ENCODE results near the gene CD164L2. TPM values are rescaled to one million over a fixed set of nuclear protein-coding genes. Genes with fewer than 3 reads are reported as not detected.

Gene CD164L2
- total and polyA plus RNA-seq, 2 donors (not counting 1 experiment from before 2014, with no cell fraction given) = not detected

DNA sequence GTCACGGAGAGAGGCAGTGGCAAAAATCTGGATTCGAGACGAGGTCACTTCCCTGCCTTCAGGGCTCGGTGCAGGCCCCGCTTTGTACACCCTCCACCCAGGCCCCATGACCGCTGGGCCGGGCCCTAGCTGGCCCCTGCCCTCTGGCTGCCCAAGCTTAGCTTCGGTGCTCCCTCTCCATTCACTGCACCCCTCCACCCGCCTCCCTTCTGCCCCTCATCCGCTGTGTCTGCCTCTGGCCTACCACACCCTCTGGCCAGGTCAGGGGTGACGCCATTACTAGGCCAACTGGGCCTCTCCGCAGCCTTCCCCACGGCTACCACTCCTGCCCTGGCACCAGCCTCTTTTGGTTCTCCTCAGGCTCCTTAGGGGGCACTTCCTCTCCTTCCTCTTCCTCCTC, 528 bp upstream of the CD164L2 start:
- Histone ChIP-seq H3K36me3 (replicated peaks in 1 of 2; ENCODE audit: control extremely low read depth in 1 of 2, control insufficient read depth in 1 of 2, extremely low read depth in 1 of 2, insufficient read depth in 2 of 2, low read length in 1 of 2) (no peaks in the 10 kb centered on the region), H3K4me2 (replicated peaks; ENCODE audit: low read depth, low read length, poor library complexity, severe bottlenecking) (peak overlapping the region; percentile 42), H3K27ac (ENCODE audit: low read length in 2 of 2) (no peak overlapping the region), H3K9ac (ENCODE audit: low read length) (no peak overlapping the region), H3K4me3 (ENCODE audit: control extremely low read depth in 1 of 5, extremely low read depth in 1 of 5, insufficient read depth in 1 of 5, low read depth in 2 of 5, low read length in 4 of 5) (no peak overlapping the region), H3K9me3 (ENCODE audit: control extremely low read depth in 1 of 3, control insufficient read depth in 2 of 3, insufficient read depth in 1 of 3, low read length in 2 of 3) (peaks cover 0 to 4% (median 0%) of the 10 kb centered on the region in 3 donors), H4K20me1 (ENCODE audit: control insufficient read depth, insufficient read depth, low read length, poor library complexity, severe bottlenecking) (no peaks in the 10 kb centered on the region), H3K27me3 (replicated peaks in 1 of 4; ENCODE audit: control extremely low read depth in 1 of 4, control insufficient read depth in 3 of 4, insufficient read depth in 4 of 4, low read length in 3 of 4) (no peaks in the 10 kb centered on the region), H3K79me2 (ENCODE audit: control insufficient read depth, insufficient read depth, low read length) (no peaks in the 10 kb centered on the region), H3K4me1 (ENCODE audit: control insufficient read depth in 2 of 2, insufficient read depth in 2 of 2, low read length in 2 of 2) (peaks cover 8 to 12% of the 10 kb centered on the region in 2 donors), H2AFZ (ENCODE audit: insufficient read depth, low read depth, low read length, poor library complexity, severe bottlenecking) (no peak overlapping the region)
- ATAC-seq (ENCODE audit: low read depth) (no peak), DNase-seq (no peak)
- 92% methylated on average over 13 of the region's 13 CpGs for WGBS (ENCODE audit: insufficient coverage)
- H3K4me1 Mint-ChIP-seq = peaks cover 12% of the 10 kb centered on the region
- intact Hi-C loops (cut with micrococcal nuclease) = no loop called here
- TF ChIP-seq EZH2 (IDR thresholded peaks at IDR 0.05; ENCODE audit: borderline replicate concordance, insufficient read depth, low read depth, low read length, poor library complexity, severe bottlenecking) = no peak
- TF ChIP-seq, protein P1, sequence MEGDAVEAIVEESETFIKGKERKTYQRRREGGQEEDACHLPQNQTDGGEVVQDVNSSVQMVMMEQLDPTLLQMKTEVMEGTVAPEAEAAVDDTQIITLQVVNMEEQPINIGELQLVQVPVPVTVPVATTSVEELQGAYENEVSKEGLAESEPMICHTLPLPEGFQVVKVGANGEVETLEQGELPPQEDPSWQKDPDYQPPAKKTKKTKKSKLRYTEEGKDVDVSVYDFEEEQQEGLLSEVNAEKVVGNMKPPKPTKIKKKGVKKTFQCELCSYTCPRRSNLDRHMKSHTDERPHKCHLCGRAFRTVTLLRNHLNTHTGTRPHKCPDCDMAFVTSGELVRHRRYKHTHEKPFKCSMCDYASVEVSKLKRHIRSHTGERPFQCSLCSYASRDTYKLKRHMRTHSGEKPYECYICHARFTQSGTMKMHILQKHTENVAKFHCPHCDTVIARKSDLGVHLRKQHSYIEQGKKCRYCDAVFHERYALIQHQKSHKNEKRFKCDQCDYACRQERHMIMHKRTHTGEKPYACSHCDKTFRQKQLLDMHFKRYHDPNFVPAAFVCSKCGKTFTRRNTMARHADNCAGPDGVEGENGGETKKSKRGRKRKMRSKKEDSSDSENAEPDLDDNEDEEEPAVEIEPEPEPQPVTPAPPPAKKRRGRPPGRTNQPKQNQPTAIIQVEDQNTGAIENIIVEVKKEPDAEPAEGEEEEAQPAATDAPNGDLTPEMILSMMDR (IDR thresholded peaks at IDR 0.05) = no peak
- no peak overlapping the region for H3K27ac Mint-ChIP-seq
- H3K4me3 Mint-ChIP-seq = no peak overlapping the region
- POLR2A ChIA-PET = interaction anchor here (0.7 to 1.3 kb wide), 2 partner anchors 14 to 19 kb away, joined by 4 to 6 read pairs; no protein-coding TSS in a partner anchor
- peaks cover 6% of the 10 kb centered on the region for H3K27me3 Mint-ChIP-seq
- H3K9me3 Mint-ChIP-seq (ENCODE audit: insufficient read depth) = no peaks in the 10 kb centered on the region
- CTCF ChIA-PET = interaction anchor here (0.5 to 9.4 kb wide), 7 partner anchors 11 to 383 kb away, joined by 3 to 297 read pairs (median 16); partner anchors contain the start of gene MAP3K6

DNA sequence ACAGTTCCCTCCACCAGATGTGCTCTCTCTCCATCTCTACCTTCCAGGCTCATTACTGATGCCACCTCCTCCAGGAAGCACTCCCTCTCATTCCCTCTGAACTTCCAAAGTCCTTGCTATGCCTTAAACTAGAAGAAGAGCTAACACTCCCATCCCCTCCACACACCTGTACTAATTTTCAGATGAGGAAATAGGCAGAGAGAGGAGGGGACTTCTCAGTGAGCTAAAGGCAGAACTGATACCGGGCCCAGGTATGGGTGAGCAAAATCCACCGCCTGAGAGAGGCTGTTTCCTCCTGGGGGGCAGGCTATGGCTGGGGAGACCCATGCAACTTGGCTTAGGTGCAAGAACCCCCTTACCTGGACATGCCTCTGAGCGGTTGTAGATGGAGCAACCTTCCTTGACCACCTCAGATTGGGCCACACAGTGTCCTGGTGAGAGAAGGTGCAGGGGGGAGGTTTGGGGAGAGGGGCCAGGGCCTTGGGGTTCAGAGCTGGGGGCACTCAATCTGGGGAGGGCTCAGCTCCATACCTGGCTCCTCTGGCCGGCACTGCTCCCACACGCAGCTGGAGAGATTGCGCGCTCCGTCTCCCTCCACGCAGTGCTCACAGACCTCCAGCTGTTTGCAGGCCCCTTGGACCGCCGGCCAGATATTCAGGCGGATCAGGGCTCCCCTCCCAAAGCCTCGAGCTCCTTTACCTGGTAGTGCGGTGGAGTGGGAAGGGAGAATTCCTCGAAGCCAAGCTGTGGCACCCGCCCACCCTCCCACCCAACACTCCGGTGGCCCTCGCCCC, 967 bp downstream of the CD164L2 start:
- peak; percentile 53 for ATAC-seq (ENCODE audit: low read depth)
- TF ChIP-seq, protein P1 (IDR thresholded peaks at IDR 0.05) = no peak
- TF ChIP-seq EZH2 (IDR thresholded peaks at IDR 0.05; ENCODE audit: borderline replicate concordance, insufficient read depth, low read depth, low read length, poor library complexity, severe bottlenecking) = no peak
- Histone ChIP-seq H3K4me2 (replicated peaks; ENCODE audit: low read depth, low read length, poor library complexity, severe bottlenecking) (peak overlapping the region; percentile 17), H2AFZ (ENCODE audit: insufficient read depth, low read depth, low read length, poor library complexity, severe bottlenecking) (no peak overlapping the region), H3K27ac (ENCODE audit: low read length in 2 of 2) (no peak overlapping the region), H3K9ac (ENCODE audit: low read length) (no peak overlapping the region), H3K4me1 (ENCODE audit: control insufficient read depth in 2 of 2, insufficient read depth in 2 of 2, low read length in 2 of 2) (peaks cover 8 to 12% of the 10 kb centered on the region in 2 donors), H3K27me3 (replicated peaks in 1 of 4; ENCODE audit: control extremely low read depth in 1 of 4, control insufficient read depth in 3 of 4, insufficient read depth in 4 of 4, low read length in 3 of 4) (no peaks in the 10 kb centered on the region), H3K79me2 (ENCODE audit: control insufficient read depth, insufficient read depth, low read length) (no peaks in the 10 kb centered on the region), H3K9me3 (ENCODE audit: control extremely low read depth in 1 of 3, control insufficient read depth in 2 of 3, insufficient read depth in 1 of 3, low read length in 2 of 3) (peaks cover 0 to 4% (median 0%) of the 10 kb centered on the region in 3 donors), H4K20me1 (ENCODE audit: control insufficient read depth, insufficient read depth, low read length, poor library complexity, severe bottlenecking) (no peaks in the 10 kb centered on the region), H3K4me3 (ENCODE audit: control extremely low read depth in 1 of 5, extremely low read depth in 1 of 5, insufficient read depth in 1 of 5, low read depth in 2 of 5, low read length in 4 of 5) (no peak overlapping the region), H3K36me3 (replicated peaks in 1 of 2; ENCODE audit: control extremely low read depth in 1 of 2, control insufficient read depth in 1 of 2, extremely low read depth in 1 of 2, insufficient read depth in 2 of 2, low read length in 1 of 2) (no peaks in the 10 kb centered on the region)
- Mint-ChIP-seq H3K4me3 (no peak overlapping the region), H3K9me3 (ENCODE audit: insufficient read depth) (no peaks in the 10 kb centered on the region), H3K27me3 (peaks cover 4% of the 10 kb centered on the region), H3K4me1 (peaks cover 8% of the 10 kb centered on the region), H3K27ac (no peak overlapping the region)
- DNase-seq = peak; percentile 60
- POLR2A ChIA-PET = interaction anchor here (1.3 to 1.5 kb wide), 2 partner anchors 17 to 25 kb away, joined by 3 to 4 read pairs; no protein-coding TSS in a partner anchor
- intact Hi-C loops (cut with micrococcal nuclease) = no loop called here
- 60% methylated on average over 5 of the region's 18 CpGs for WGBS (ENCODE audit: insufficient coverage)
- CTCF ChIA-PET = interaction anchor here (0.9 to 2.4 kb wide), 10 partner anchors 8 to 227 kb away, joined by 3 to 13 read pairs (median 5); partner anchors contain the start of gene MAP3K6
